Activated CD4-positive, alpha-beta T cell treated with anti-CD3 and anti-CD28 coated beads for 48 hours (primary cell): ENCODE results near the gene CDCP1.

Source experiments
- DNase-seq: peaks from one replicate; pipeline ENCODE4 v3.0.0-alpha.2; 2020

CDCP1 gene

GRCh38 chr3:45105855-45106671, 40.1 kb downstream of the CDCP1 start:
- peak; percentile 84 for DNase-seq

GRCh38 chr3:45104715-45105711, 41.2 kb downstream of the CDCP1 start:
- no peak for DNase-seq

- DNase-seq, result no peak
Measured at GRCh38 chr3:45103753-45104714, 42.1 kb downstream of the CDCP1 start.

- DNase-seq, result no peak
Measured at GRCh38 chr3:45103334-45103733, 42.8 kb downstream of the CDCP1 start.

GRCh38 chr3:45100981-45101407, 45.2 kb downstream of the CDCP1 start:
- DNase-seq, result peak; percentile 26

- DNase-seq, result no peak
Measured at GRCh38 chr3:45098310-45098709, 47.9 kb downstream of the CDCP1 start.

- no peak for DNase-seq
Measured at GRCh38 chr3:45097296-45097883, 48.8 kb downstream of the CDCP1 start.

- DNase-seq, result no peak
Measured at GRCh38 chr3:45095916-45096526, 50.2 kb downstream of the CDCP1 start.

- no peak for DNase-seq
Measured at GRCh38 chr3:45093176-45093575, 53.0 kb downstream of the CDCP1 start.

GRCh38 chr3:45092132-45093031, 53.8 kb downstream of the CDCP1 start:
- DNase-seq, result no peak

- DNase-seq, result no peak
Measured at GRCh38 chr3:45090855-45091254, 55.3 kb downstream of the CDCP1 start.

GRCh38 chr3:45088543-45089358, 57.4 kb downstream of the CDCP1 start:
- DNase-seq, result peak; percentile 26

- no peak for DNase-seq
Measured at GRCh38 chr3:45087155-45087554, 59.0 kb downstream of the CDCP1 start.

- no peak for DNase-seq
Measured at GRCh38 chr3:45084820-45085816, 61.1 kb downstream of the CDCP1 start.

GRCh38 chr3:45084361-45084760, 61.8 kb downstream of the CDCP1 start:
- no peak for DNase-seq

GRCh38 chr3:45083023-45083422, 63.2 kb downstream of the CDCP1 start:
- DNase-seq, result no peak

GRCh38 chr3:45082142-45082538, 64.0 kb downstream of the CDCP1 start:
- no peak for DNase-seq

GRCh38 chr3:45081506-45082141, 64.6 kb downstream of the CDCP1 start:
- DNase-seq, result no peak
